HepG2 (cell line): ENCODE data around the gene RFFL. TPM values are rescaled to one million over a fixed set of nuclear protein-coding genes. Genes with fewer than 3 reads are reported as not detected.
A peak's percentile ranks its signal among the peaks of the same experiment; 100 is the strongest.

Experiments used
- ARID5B ChIP-seq: IDR thresholded peaks from 2 replicates; pipeline ENCODE4 v1.4.0; 2020; ENCODE audit warnings: mild to moderate bottlenecking, missing genetic modification reagents
- ELF1 ChIP-seq: sonication (generic); formaldehyde crosslinking; IDR thresholded peaks from 2 replicates; pipeline ENCODE4 v1.4.0; 2020; ENCODE audit warnings: missing genetic modification reagents
- IRX3 ChIP-seq: sonication (generic); formaldehyde crosslinking; IDR thresholded peaks from 2 replicates; pipeline ENCODE4 v1.8.1; 2023; ENCODE audit warnings: mild to moderate bottlenecking, low read depth, missing genetic modification reagents, borderline replicate concordance
- KMT2B ChIP-seq: IDR thresholded peaks from 2 replicates; pipeline ENCODE4 v1.6.1; 2016; ENCODE audit warnings: missing genetic modification reagents, missing compliant biosample characterization
- MED13 ChIP-seq: sonication (generic); formaldehyde crosslinking; IDR thresholded peaks from 2 replicates; pipeline ENCODE4 v1.5.0; 2020; ENCODE audit warnings: missing genetic modification reagents
- MEIS1 ChIP-seq: sonication (generic); formaldehyde crosslinking; IDR thresholded peaks from 2 replicates; pipeline ENCODE4 v1.9.0; 2021; ENCODE audit warnings: mild to moderate bottlenecking, missing genetic modification reagents, moderate library complexity, borderline replicate concordance
- MTA1 ChIP-seq: sonication (generic); formaldehyde crosslinking; IDR thresholded peaks from 2 replicates; pipeline ENCODE4 v1.4.0; 2020; ENCODE audit warnings: missing genetic modification reagents, mild to moderate bottlenecking, borderline replicate concordance
- NFE2L2 ChIP-seq: fragments of 150-350 bp; IDR thresholded peaks from 2 replicates; pipeline ENCODE4 v1.6.1; 2014; ENCODE audit warnings: low read length
- PHF5A ChIP-seq: IDR thresholded peaks from one replicate; pipeline ENCODE4 v1.6.1; 2018; ENCODE audit warnings: low read depth, missing genetic modification reagents; ENCODE audit not compliant: unreplicated experiment
- POLR2G ChIP-seq: fragments of 200-400 bp; formaldehyde crosslinking; IDR thresholded peaks from 2 replicates; pipeline ENCODE4 v1.6.1; 2018; ENCODE audit warnings: mild to moderate bottlenecking, low read depth, low read length, moderate library complexity
- PPARG ChIP-seq: conservative IDR thresholded peaks from 2 replicates; pipeline ENCODE4 v1.6.1; 2016; ENCODE audit warnings: missing biosample characterization, missing genetic modification reagents
- PRPF4 ChIP-seq: fragments of 200-400 bp; formaldehyde crosslinking; IDR thresholded peaks from 2 replicates; pipeline ENCODE4 v1.6.1; 2016; ENCODE audit warnings: low read length, low read depth; ENCODE audit not compliant: poor library complexity, severe bottlenecking
- SAP130 ChIP-seq: IDR thresholded peaks from 2 replicates; pipeline ENCODE4 v1.6.1; 2016; ENCODE audit warnings: low read depth
- SIN3A ChIP-seq: IDR thresholded peaks from 2 replicates; pipeline ENCODE4 v1.6.1; 2011; ENCODE audit warnings: low read depth, mild to moderate bottlenecking, control low read depth, low read length, borderline replicate concordance
- SNAPC4 ChIP-seq: sonication (generic); formaldehyde crosslinking; IDR thresholded peaks from 2 replicates; pipeline ENCODE4 v1.4.0; 2020; ENCODE audit warnings: mild to moderate bottlenecking, missing genetic modification reagents
- ZBTB3 ChIP-seq: sonication (generic); formaldehyde crosslinking; IDR thresholded peaks from 2 replicates; pipeline ENCODE4 v1.4.0; 2020; ENCODE audit warnings: low read depth, mild to moderate bottlenecking, moderate library complexity, missing genetic modification reagents, borderline replicate concordance
- ZBTB46 ChIP-seq: sonication (generic); formaldehyde crosslinking; IDR thresholded peaks from 2 replicates; pipeline ENCODE4 v1.4.0; 2020; ENCODE audit warnings: mild to moderate bottlenecking, missing genetic modification reagents, borderline replicate concordance
- ZFP36 ChIP-seq: fragments of 150-350 bp; IDR thresholded peaks from 2 replicates; pipeline ENCODE4 v1.6.1; 2018; ENCODE audit warnings: borderline replicate concordance, low read length, low read depth; ENCODE audit not compliant: partially characterized antibody
- ZFP36L1 ChIP-seq: sonication (generic); formaldehyde crosslinking; IDR thresholded peaks from 2 replicates; pipeline ENCODE4 v1.8.0; 2022; ENCODE audit warnings: mild to moderate bottlenecking, missing genetic modification reagents, moderate library complexity
- ZNF263 ChIP-seq: sonication (generic); formaldehyde crosslinking; IDR thresholded peaks from 2 replicates; pipeline ENCODE4 v1.4.0; 2020; ENCODE audit warnings: missing genetic modification reagents
- ZNF589 ChIP-seq: sonication (generic); formaldehyde crosslinking; conservative IDR thresholded peaks from 2 replicates; pipeline ENCODE4 v1.8.0; 2022; ENCODE audit warnings: mild to moderate bottlenecking, moderate library complexity, missing genetic modification reagents
- ZNF792 ChIP-seq: IDR thresholded peaks from 2 replicates; pipeline ENCODE4 v1.6.1; 2016
- polyA plus RNA-seq, 8 experiments: library from polyadenylated mRNA; depleted of rRNA in 3 of 8; stranded (reverse) in 7 of 8; unstranded in 1 of 8; fragments of >200 nt; fragmentation: Illumina TruSeq in 4 of 8; extraction: Trizol in 4 of 8; gene quantifications; 2 replicates each; pipeline versions ENCODE4 v1.2.1 to v1.2.3, GENCODE V29; 2011 to 2016; ENCODE audit warnings: low read depth in 4 of 8, missing spikeins in 1 of 8, mixed read lengths in 1 of 8; ENCODE audit not compliant: insufficient read depth in 1 of 8
- total RNA-seq, 5 experiments: library from RNA; depleted of rRNA; stranded (reverse); fragments of >200 nt; fragmentation: Illumina TruSeq; extraction: Trizol; gene quantifications; 2 replicates each; pipeline ENCODE4 v1.2.3, GENCODE V29; 2016; ENCODE audit warnings: low read depth in 1 of 5

RFFL gene
- total and polyA plus RNA-seq, 2 of the 13 experiments (the other 11 are each of a cell fraction or from before 2014, with no cell fraction given), result 24.3 to 48.6 TPM

GRCh38 chr17:34998205-34998604 is 65.3 kb downstream of the RFFL start (continued):
- TF ChIP-seq MEIS1 (CRISPR knock-in tag), result no peak
- TF ChIP-seq SIN3A, result no peak
- peak; percentile 57; the same call in 1 of the 2 replicates for TF ChIP-seq ELF1 (CRISPR knock-in tag)
- no peak for TF ChIP-seq ARID5B (CRISPR knock-in tag)
- no peak for TF ChIP-seq POLR2G
- TF ChIP-seq SNAPC4, result no peak
- no peak for TF ChIP-seq ZFP36L1 (CRISPR knock-in tag)
- TF ChIP-seq ZBTB3 (CRISPR knock-in tag), result no peak
- no peak for TF ChIP-seq ZFP36
- no peak for TF ChIP-seq ZBTB46 (CRISPR knock-in tag)
- no peak for TF ChIP-seq ZNF263 (CRISPR knock-in tag)
- no peak for TF ChIP-seq MED13 (CRISPR knock-in tag)
- TF ChIP-seq ZNF589 (CRISPR knock-in tag), result no peak
- no peak for TF ChIP-seq IRX3 (CRISPR knock-in tag)
- no peak for TF ChIP-seq PHF5A (CRISPR knock-in tag)
- TF ChIP-seq ZNF792 (CRISPR knock-in tag), result no peak
- TF ChIP-seq NFE2L2, result no peak
- no peak for TF ChIP-seq KMT2B
- TF ChIP-seq PPARG, result no peak
- TF ChIP-seq PRPF4, result no peak
- TF ChIP-seq MTA1 (CRISPR knock-in tag), result no peak
- peak; percentile 30; the same call in 1 of the 2 replicates for TF ChIP-seq SAP130 (CRISPR knock-in tag)
